ENCODE results near the gene NUP37.
"Not testable (repeated sequence)": the region's sequence is repeated elsewhere in the genome, so short reads cannot be mapped to it uniquely, and the experiment has no call there.

Gene NUP37

DNA sequence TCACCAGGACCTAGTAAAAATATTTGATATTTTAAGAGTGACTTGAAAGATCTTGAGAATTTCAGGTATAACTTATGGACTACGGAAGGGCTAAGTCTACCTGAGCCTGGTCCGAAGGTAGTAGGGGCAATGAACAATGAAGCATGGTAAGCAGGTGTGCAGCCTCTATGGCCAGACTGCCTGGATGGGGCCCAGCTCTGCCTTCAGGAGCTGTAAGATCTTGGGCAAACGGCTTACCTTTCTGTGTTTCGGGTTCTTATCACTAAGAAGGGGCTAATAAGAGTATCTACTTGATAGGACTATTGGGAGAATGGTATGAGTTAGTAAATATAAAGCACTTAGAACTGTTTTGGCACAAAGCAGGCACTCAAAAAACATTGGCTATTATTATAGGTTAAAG is 39.1 kb downstream of the NUP37 start:
- no peak for DNase-seq

- not testable (repeated sequence) for DNase-seq
Measured at GRCh38 chr12:102072092-102072491, 47.8 kb downstream of the NUP37 start.

DNA sequence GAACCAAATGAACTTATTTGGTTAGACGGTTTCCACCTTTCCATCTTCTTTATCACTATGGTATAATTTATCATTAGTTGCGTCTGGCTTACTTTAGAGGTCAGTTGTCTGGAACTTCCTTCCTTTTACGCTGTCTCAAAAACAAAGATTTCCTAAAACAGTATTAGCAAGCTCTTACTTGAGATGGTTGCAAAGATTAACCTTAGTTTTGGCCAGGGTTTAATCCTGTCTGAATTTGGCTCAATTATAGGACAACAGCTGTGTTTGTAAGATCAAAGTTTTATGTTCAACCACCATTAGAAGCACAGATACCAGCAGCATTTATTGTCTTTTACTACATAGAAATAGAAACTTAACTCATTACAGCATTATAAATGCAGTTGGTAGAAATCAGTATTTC is 50.2 kb downstream of the NUP37 start:
- no peak for DNase-seq

DNA sequence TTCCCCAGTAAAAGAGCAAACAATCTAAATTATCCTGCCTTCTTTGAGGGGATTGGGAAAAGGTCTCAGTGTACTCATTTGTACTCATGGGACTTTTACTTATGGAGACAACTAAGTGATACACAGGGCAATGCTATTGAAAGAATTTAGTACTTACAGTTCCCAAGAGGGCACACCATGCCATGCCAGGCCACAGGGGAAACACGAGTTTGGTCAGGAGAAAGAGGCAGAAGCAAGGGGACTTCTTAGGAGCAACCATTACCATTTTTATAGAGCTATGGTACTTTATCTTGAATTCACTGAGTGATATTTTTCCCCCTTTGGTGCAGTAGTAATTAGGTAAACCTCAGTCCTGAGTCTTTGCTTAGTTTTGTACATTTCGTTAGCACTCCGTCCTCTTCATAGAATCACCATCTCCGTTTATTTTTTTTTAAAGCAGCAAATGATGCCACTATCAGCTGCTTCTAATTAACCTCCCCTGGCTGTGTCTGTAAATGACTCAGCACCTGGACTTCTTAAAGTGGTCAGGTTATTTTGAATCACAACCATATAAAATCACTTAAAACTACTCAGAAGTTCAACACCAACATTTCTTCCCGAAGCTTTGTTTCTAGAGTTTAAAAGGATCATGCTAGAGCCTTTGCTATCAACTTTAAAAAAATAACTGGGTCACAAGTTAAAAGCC is 52.2 kb downstream of the NUP37 start:
- DNase-seq, result no peak

DNA sequence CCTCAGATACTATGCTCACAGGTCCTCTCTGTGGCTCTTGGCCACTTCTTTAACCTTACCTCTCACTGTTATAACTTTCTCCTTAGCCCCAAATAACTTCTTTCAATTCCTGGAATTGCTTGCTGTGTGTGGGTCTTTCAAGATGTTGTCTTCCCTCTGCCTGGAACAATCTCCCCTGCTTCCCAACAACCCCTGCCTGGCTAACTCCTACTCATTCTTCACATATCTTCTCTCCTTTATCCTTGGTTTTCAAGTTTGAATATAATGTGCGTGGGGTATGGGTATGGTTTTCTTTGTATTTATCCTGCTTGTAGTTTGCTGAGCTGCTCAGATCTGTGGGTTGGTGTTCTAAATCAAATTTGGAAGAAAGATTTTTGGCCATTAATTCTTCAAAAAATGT is 55.4 kb downstream of the NUP37 start:
- no peak for DNase-seq

DNA sequence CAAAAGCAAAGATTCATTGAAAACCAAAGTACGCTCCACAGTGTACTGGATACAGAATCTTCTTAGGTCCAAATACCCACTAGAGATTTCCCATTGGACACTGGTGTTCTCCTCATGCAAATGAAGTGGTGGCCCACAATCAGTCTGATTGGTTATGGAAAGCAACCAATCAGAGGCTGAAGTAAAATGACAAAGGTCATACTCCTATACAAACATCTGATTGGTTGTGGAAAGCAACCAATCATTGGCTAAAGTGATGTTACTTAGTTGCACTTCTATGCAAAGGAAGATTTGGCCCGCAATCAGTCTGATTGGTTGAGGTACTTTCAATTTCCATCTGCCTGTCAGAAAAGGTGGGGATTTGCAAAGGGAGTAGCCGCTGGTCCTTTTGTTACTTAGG is 56.8 kb downstream of the NUP37 start:
- DNase-seq, result no peak

DNA sequence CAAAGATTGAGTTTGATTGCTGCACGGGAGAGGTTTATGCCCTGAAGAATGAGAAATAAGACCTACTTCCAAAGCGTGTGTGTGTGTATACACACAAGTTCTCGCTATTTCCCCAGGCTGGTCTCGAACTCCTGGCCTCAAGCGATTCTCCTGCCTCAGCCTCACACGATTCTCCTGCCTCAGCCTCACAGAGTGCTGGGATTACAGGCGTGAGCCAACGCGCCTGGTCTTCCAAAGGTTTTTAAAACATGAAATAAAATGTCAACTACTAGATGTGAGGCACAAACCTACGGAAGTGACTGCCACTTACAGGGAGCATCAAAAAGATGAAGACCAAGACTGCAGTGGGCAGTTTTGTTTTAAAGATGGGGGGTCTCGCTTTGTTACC is 57.5 kb downstream of the NUP37 start:
- no peak for DNase-seq

DNA sequence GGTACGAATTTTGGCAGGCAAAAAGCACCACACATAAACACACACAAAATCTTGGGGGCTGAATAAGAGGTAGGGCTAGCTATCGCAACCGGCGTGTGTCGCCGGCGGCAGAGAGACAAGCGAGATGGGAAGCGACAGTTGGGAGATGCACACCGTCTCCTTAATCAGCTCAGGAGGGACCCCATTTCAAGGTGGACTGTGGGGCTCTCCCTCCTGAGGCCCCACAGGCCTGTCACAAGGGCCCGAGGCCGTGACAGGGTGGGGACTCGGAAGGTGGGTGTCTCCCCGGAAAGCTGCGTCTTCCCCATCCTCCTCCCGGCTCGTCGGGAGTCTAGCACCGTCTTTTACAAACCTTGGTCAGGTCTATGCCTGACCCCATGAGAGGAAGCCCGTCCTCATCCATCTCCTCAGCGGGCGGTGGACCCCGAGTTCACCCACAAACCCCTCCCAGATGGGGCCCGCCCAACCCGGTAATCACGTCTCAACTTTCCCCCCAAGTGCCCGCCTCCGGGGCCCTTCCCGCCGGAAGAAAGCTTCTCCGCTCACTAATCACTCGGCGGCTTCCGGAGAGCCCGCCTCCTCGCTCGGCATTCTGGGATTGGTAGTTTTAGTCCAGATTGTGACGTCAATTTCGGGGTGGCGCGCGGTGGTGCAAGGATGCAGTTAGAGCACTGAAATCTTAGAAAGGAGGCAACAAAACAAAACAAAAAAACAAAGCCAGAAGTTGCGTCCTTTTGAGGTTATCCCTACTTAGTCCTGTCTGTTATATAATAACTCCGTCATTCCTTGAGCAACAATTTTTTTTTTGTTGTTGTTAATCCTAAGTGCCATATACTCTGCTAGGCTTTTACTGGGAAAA is 58.1 kb downstream of the NUP37 start, which contains the start of gene WASHC3:
Gene WASHC3 (minus strand): TSS at position 432 of the 859 bp plus-strand sequence. CDS start 29 bp downstream, at position 403.
- DNase-seq, result peak; percentile 31

- DNase-seq, result no peak
Measured at GRCh38 chr12:102061096-102061559, 58.8 kb downstream of the NUP37 start.

DNA sequence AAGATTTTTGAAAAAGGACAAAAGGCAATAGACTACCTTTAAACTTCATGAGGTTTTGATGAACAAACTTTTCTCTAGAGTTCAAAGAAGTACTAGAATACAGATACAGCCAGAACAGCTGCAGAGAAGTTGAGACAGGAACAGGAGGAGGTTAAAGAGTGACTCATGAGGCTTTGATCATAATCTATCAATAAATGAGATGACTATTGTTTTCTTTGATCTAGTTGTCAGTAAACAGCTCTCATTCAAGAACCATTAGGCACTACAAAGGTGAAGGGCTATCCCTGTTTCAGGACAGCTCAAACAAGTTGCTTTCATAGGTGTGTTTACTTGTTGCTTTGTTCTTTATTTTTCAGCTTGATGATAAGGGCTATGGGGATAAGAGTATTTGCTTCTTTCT is 60.6 kb downstream of the NUP37 start:
- no peak for DNase-seq

GRCh38 chr12:102054345-102054744 is 65.6 kb downstream of the NUP37 start:
- DNase-seq, result no peak

- DNase-seq, result no peak
Measured at GRCh38 chr12:102053062-102053349, 66.9 kb downstream of the NUP37 start.

DNA sequence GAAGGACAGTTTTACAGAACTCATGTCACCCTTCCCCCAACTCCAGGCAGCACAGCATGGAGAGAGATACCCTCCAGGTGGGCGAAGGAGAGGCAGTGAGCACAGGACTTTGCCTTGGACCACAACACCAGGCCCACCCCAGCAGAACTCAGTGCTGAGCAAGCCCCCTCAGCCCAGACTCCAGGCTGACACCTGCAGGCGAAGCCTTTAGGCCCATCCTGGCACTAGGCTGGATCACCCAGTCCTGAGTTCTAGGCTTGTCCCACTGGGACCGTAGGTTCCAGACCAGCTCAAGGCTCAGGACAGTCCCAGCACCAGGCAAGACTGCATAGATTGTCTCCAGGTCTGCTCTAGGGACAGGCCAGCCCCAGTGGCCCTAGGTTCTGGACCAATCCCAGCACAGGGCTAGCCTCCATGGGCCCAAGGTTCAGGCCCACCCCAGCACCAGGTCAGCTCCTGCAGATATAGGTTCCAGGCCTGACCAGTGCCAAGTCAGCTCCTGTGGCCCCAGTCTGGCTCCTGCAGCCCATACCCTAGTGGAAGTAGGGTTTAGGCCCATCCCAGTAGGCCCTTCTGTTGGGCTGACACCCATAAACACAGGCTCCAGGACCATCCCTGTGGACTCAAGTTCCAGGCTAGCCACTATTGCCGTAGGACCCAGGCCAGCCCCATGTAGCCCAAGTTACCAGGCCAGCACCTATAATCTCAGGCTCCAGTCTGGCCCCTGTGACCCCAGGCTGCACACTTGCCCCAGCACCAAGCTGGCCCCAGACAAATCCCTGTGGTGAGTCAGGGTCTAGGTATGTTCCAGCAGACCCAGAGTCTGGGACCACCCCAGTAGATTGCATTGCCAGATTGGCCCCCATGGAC is 67.5 kb downstream of the NUP37 start:
- DNase-seq, result no peak

DNA sequence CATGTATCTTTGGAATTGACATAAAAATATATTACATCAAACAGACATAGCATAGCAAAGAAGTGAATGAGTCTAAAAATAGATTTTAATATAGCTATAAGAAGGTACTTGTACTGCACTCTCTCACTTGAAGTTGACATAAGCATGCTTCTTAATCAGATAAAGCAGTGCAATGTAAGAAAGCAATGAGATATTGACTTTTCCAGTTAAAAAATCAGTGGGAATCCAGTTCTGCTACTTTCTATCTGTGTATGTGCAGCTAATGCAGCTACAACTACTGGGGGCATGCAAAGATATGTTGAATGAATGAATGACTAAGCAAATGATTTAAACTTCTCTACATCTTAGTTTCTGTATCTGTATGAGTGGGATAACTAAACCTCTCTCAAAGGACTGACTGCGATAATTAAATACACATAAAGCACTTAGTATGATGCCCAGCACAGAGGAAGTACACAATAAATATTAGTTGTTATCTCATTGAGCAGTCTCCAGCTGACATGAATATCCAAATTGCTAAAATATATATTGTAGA is 68.4 kb downstream of the NUP37 start:
- no peak for DNase-seq

DNA sequence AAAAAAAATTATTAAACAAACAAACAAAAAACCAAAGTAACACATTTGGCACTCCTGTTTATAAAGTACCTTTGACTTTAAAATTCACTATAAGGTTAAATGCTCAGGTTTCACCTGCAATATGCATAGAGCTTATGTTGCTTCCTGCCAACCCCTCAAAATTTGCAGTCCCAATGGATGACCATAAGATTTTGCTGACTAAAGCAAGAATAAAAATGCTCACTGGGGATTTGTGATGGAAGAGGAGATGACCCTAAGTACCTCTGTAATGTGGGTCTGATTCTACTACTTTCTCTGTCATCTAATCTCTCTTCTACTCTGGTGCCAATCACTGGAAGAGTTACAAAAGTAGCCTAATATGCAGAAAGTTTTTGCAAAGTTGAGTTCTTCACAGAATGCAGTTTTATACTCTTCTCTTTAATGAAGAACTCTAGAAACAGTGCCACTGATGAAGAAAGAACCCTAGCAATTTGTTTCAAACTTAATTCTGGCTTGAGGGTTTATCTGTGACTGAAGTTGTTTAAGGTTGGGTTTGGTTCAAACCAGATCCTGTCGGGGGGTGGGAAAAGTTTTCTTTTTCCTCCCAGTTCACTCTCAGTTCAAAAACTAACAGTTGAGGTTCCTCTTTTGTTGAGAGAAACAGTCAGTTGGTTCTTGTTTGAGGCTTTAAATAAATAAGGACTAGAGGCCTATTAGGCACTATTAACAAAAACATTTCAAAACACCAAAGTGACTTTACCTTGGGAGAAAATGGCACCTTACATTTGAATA is 69.1 kb downstream of the NUP37 start:
- no peak for DNase-seq

- DNase-seq, result no peak
Measured at GRCh38 chr12:102043928-102044327, 76.0 kb downstream of the NUP37 start.

DNA sequence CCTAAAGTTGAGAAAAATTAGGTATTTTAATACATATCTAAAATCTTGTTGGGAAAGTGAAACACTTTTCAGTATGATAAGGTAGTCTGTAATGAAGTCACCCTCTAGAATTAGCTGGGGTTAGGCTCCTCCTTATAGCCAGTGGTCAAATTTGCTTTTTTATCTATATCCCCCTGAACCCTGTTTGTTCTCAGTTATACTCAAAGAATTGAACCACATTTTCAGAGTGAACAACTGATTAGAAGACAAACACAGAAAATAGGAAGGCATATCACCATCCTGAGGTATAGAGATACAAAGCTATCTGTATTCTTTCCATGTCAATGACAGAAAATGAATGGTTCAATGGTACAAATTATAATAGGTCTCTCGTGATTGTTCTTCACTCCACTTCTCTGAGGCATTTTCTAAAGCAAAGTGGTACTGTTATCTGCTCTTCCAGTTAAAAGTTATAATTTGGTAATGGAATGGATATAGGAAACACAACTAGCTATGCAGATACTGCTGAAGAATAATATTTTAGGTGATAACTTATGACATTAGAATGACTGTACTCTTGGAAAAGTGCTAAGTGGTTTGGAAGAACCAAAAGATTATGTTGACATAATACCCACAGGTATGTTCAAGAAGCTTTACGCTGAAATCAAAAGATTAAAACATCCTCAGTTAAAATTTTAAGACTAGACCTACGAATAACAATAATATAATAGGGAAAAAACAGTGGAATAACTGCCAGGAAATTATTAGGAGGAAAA is 85.7 kb downstream of the NUP37 start:
- DNase-seq, result no peak

DNA sequence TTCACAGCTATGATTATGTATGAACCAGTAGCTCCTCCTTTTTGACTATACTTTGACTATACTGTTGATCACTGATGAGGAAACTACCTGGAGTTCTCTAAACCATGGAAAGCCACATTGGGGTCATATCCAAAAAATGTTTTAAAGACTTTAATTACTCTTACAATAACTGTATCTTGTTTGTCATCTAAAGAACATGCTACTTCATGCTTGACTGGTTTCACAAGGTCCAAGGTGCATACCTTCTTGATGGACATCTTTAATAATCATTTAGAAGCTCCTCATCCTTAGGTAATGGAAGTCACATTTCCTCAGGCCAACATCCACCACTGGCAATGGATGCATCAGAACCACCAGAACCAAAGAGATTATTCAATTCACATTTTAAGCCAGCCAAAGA is 88.1 kb downstream of the NUP37 start:
- DNase-seq, result no peak

DNA sequence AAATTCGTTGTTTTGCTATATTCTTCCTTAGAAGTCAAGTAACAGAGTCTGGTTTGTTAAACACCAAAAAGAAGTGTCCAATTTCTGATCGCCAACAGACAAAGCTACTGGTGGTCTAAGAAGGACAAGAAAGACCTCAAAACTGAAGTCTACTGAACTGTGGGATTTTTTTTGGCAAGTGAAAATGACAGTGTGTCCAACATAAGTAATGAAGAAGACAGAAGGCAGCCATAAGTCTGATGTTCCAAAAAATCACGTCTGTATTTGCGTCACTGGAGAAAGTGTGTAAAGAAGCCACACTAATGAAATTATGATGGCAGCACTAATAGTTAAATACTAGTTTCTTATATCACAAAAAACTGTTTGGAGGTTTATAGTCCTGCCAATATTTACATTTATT is 90.8 kb downstream of the NUP37 start:
- no peak for DNase-seq

GRCh38 chr12:102026728-102027127 is 93.2 kb downstream of the NUP37 start:
- DNase-seq, result no peak

DNA sequence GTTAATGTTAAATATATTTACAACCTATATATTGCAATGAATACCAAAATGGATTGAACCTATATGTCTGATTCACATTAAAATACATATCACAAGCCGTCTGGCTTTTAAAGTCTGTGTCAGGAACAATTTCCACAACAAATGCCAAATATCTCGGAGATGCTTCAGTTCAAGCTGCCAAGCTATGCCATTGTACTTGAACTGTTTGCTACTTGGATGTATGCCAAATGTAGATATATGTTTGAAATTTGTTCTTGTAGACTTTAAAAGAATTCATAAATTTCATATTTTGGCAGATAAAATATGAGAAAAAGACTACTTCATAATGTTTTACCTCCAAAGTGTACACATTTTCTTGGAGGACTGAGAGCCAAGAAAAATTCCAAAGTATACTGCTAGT is 95.1 kb downstream of the NUP37 start:
- DNase-seq, result no peak
